AG04449 (cell line): ENCODE results near the gene SND1.

Experiments used
- CTCF ChIA-PET: fragments of 350-600 bp; formaldehyde crosslinking; extraction: SDS; loops from one replicate; lab custom pipeline; 2021; ENCODE audit warnings: antibody characterized with exemption; lab: Yijun Ruan, JAX
- POLR2A ChIA-PET: fragments of 400-600, 350-600 bp; formaldehyde crosslinking; extraction: SDS; loops from one replicate; lab custom pipeline; 2020; ENCODE audit warnings: antibody characterized with exemption, inconsistent platforms; lab: Yijun Ruan, JAX
- DNase-seq: peaks from one replicate; pipeline ENCODE4 v3.0.0-alpha.2; 2010; ENCODE audit warnings: low read depth, low spot score
- H3K4me3 ChIP-seq: 2 replicates; pipeline ENCODE4 v1.5.1; 2011; ENCODE audit warnings: low read depth, mild to moderate bottlenecking, control low read depth, low read length
- TF ChIP-seq, protein P1 (sequence below): IDR thresholded peaks from one replicate; pipeline ENCODE4 v1.5.1; 2011; ENCODE audit warnings: mild to moderate bottlenecking, moderate library complexity, low read length, control low read depth, inconsistent platforms; ENCODE audit not compliant: insufficient read depth; ENCODE audit errors: missing control alignments

Gene SND1

GRCh38 chr7:127946847-127947246 is 294.9 kb downstream of the SND1 start:
- ChIA-PET CTCF (interaction anchor here (1.1 to 3.6 kb wide), 3 partner anchors 16 to 239 kb away, joined by 3 to 11 read pairs (median 4); no protein-coding TSS in a partner anchor), POLR2A (interaction anchor here (0.9 to 1.0 kb wide), 2 partner anchors 8 to 79 kb away, joined by 3 to 4 read pairs; no protein-coding TSS in a partner anchor)
- TF ChIP-seq, protein P1, sequence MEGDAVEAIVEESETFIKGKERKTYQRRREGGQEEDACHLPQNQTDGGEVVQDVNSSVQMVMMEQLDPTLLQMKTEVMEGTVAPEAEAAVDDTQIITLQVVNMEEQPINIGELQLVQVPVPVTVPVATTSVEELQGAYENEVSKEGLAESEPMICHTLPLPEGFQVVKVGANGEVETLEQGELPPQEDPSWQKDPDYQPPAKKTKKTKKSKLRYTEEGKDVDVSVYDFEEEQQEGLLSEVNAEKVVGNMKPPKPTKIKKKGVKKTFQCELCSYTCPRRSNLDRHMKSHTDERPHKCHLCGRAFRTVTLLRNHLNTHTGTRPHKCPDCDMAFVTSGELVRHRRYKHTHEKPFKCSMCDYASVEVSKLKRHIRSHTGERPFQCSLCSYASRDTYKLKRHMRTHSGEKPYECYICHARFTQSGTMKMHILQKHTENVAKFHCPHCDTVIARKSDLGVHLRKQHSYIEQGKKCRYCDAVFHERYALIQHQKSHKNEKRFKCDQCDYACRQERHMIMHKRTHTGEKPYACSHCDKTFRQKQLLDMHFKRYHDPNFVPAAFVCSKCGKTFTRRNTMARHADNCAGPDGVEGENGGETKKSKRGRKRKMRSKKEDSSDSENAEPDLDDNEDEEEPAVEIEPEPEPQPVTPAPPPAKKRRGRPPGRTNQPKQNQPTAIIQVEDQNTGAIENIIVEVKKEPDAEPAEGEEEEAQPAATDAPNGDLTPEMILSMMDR = no peak
- H3K4me3 ChIP-seq = no peak overlapping the region
- no peak for DNase-seq

DNA sequence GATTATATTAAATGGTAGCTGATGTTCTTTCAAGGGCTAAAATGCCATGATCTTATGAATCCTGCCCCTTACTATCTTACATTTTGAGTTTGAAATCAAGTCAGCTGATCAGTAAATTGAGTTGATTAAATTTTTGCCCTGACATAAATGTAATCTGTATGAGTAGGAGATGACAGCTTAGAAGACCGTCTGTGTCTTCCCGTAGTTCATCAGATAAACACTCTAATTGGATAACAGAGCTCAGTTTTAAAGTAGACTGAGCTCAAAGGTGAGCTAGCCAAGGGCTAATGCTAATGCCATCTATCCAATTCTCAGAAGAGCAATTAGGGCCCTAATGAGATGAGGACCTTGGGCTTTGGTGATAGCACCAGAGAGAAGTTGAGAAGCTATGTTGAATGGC is 296.3 kb downstream of the SND1 start:
- TF ChIP-seq, protein P1 = no peak
- POLR2A ChIA-PET = no interaction called here
- CTCF ChIA-PET = interaction anchor here (1.4 to 3.6 kb wide), 2 partner anchors 14 to 240 kb away, joined by 3 to 11 read pairs; no protein-coding TSS in a partner anchor

GRCh38 chr7:127948930-127949329 is 296.9 kb downstream of the SND1 start:
- TF ChIP-seq, protein P1 = no peak

More for the DNA sequence above, 296.3 kb downstream of the SND1 start:
- H3K4me3 ChIP-seq = no peak overlapping the region
- DNase-seq = no peak

GRCh38 chr7:127949769-127950222 is 297.8 kb downstream of the SND1 start:
- ChIA-PET CTCF (interaction anchor here (0.7 to 3.6 kb wide), 4 partner anchors 241 to 371 kb away, joined by 3 to 11 read pairs (median 4); no protein-coding TSS in a partner anchor), POLR2A (no interaction called here)
- DNase-seq = no peak
- TF ChIP-seq, protein P1 = no peak
- H3K4me3 ChIP-seq = no peak overlapping the region

More at GRCh38 chr7:127948930-127949329, 296.9 kb downstream of the SND1 start:
- no peak for DNase-seq
- ChIA-PET POLR2A (no interaction called here), CTCF (interaction anchor here (1.2 to 3.6 kb wide), 4 partner anchors 15 to 261 kb away, joined by 3 to 11 read pairs (median 4); no protein-coding TSS in a partner anchor)
- H3K4me3 ChIP-seq = no peak overlapping the region

DNA sequence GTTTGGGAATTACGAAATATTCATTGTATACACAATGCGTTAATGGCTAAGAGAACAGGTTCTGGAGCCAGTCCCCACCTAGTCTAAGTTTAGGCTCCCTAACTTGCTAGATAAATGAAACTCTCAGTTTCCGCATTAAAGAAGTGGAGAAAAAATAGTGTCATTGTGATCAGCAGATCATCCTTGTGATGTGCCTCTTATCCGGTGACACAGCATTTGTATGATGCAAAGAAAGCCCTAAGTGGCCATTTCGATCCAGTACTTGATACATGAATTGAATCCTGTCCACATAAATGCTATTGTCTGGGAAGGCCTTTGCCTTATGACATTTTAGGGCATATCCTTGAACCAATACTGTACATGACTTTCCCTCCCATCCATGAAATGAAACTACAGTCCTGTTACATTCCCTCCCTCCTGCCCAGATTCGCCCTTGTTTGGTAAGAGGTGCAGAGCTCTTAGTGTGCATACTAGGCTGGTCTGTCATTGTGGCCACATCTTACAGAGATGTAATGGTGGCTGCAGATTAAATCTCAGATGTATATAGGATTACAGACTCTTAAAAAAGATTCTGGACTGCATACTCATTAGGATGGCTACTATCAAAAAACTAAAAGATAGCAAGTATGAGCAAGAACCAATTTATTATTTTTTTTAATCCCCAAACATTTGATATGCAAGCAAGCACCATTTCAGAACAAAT is 298.4 kb downstream of the SND1 start:
- no peak for DNase-seq
- no peak overlapping the region for H3K4me3 ChIP-seq
- CTCF ChIA-PET = interaction anchor here (0.7 to 3.6 kb wide), 5 partner anchors 12 to 371 kb away, joined by 3 to 11 read pairs (median 4); no protein-coding TSS in a partner anchor
- TF ChIP-seq, protein P1 = no peak
- POLR2A ChIA-PET = no interaction called here
